Gastrocnemius medialis (tissue), 4 donors: ENCODE results near the gene DGCR2.

Experiments used
- POLR2A ChIP-seq, 2 donors: fragments of 450-650 bp; IDR thresholded peaks; one replicate each; pipeline ENCODE4 v1.6.1; 2017; ENCODE audit warnings: antibody characterized with exemption in 2 of 2, mild to moderate bottlenecking in 2 of 2, moderate library complexity in 2 of 2
- TF ChIP-seq, protein P1 (sequence below), 5 experiments: fragments of 450-650 bp in 3 of 5; fragments of 200-600 bp in 2 of 5; sonication (generic) in 2 of 5; IDR thresholded peaks in 4 of 5; conservative IDR thresholded peaks in 1 of 5; 1 replicate in 4 of 5; 2 replicates in 1 of 5; pipeline ENCODE4 v1.5.1; 2016 to 2019; ENCODE audit warnings: antibody characterized with exemption in 5 of 5, mild to moderate bottlenecking in 3 of 5, moderate library complexity in 3 of 5

DNA sequence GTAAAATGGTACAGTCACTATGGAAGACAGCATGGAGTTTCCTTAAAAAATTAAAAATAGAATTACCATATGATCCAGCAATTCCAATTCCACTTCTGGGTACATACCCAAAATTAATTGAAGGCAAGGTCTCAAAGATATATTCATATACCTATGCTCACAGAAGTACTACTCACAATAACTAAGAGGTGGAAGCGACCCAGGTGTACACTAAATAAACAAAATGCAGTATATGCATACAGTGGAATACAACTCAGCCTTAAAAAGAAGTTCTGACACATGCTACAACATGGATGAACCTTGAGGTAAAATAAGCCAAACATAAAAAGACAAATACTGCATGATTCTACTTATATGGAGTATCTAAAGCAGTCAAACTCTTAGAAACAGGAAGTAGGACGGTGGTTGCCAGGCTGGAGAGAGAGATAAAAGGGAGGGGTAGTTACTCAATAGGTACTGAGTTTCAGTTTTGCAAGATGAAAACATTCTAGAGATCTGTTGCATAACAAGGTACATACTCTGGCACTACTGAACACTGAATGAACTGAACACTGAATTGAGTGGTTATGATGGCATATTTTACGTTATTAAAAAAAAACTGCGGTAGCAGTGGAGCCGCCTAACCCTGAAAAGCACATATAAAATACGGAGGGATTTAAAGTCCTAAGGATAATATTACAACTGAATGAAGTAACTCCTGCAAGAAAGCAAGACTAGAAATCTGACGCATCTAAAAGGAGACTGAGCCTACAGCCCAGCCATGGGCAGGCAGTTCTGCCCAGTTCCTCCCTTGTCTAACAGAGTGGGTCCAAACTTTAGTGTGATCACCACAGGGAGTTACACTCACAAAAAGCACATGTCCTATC lies 12.8 kb downstream of the DGCR2 start:
- TF ChIP-seq, protein P1, sequence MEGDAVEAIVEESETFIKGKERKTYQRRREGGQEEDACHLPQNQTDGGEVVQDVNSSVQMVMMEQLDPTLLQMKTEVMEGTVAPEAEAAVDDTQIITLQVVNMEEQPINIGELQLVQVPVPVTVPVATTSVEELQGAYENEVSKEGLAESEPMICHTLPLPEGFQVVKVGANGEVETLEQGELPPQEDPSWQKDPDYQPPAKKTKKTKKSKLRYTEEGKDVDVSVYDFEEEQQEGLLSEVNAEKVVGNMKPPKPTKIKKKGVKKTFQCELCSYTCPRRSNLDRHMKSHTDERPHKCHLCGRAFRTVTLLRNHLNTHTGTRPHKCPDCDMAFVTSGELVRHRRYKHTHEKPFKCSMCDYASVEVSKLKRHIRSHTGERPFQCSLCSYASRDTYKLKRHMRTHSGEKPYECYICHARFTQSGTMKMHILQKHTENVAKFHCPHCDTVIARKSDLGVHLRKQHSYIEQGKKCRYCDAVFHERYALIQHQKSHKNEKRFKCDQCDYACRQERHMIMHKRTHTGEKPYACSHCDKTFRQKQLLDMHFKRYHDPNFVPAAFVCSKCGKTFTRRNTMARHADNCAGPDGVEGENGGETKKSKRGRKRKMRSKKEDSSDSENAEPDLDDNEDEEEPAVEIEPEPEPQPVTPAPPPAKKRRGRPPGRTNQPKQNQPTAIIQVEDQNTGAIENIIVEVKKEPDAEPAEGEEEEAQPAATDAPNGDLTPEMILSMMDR (IDR thresholded peaks at IDR 0.05 in 4 of 5, conservative IDR thresholded peaks at IDR 0.05 in 1 of 5), result no peak
- no peak for TF ChIP-seq POLR2A (IDR thresholded peaks at IDR 0.05)
